Fibroblast of the aortic adventitia (primary cell): ENCODE measurements around the gene ALG8. TPM values are rescaled to one million over a fixed set of nuclear protein-coding genes. Genes with fewer than 3 reads are reported as not detected.

Experiments
- DNase-seq: peaks from one replicate; pipeline ENCODE4 v3.0.0-alpha.2; 2010; ENCODE audit warnings: low read depth
- H3K4me3 ChIP-seq: 2 replicates; pipeline ENCODE4 v1.5.1; 2011; ENCODE audit warnings: low read depth, mild to moderate bottlenecking, control low read depth, low read length, moderate library complexity
- CTCF ChIP-seq: IDR thresholded peaks from 2 replicates; pipeline ENCODE4 v1.5.1; 2011; ENCODE audit warnings: mild to moderate bottlenecking, low read length, control low read depth, inconsistent platforms; ENCODE audit not compliant: insufficient read depth
- total RNA-seq: library from RNA; depleted of rRNA; stranded (reverse); fragments of >200 nt; gene quantifications from 2 replicates; pipeline ENCODE4 v1.2.3, GENCODE V29; 2012; ENCODE audit warnings: low replicate concordance

The ALG8 gene
- total RNA-seq, 1 donor: 56.6 TPM

- DNase-seq: no peak
- TF ChIP-seq CTCF: no peak
- H3K4me3 ChIP-seq: no peak overlapping the region
These were observed 7.5 kb downstream of the ALG8 start for GRCh38 chr11:78131956-78132355.

- no peak overlapping the region for H3K4me3 ChIP-seq
- TF ChIP-seq CTCF: no peak
- DNase-seq: no peak
These were observed 12.0 kb downstream of the ALG8 start for GRCh38 chr11:78127403-78127802.

GRCh38 chr11:78112582-78113275, 26.7 kb downstream of the ALG8 start:
- no peak overlapping the region for H3K4me3 ChIP-seq
- TF ChIP-seq CTCF: no peak
- DNase-seq: no peak

- no peak for DNase-seq
- no peak overlapping the region for H3K4me3 ChIP-seq
- no peak for TF ChIP-seq CTCF
These were observed 28.1 kb downstream of the ALG8 start for GRCh38 chr11:78111298-78111697.

GRCh38 chr11:78110830-78111229, 28.6 kb downstream of the ALG8 start:
- TF ChIP-seq CTCF: no peak
- peak; percentile 8 for DNase-seq
- H3K4me3 ChIP-seq: no peak overlapping the region

- no peak for TF ChIP-seq CTCF
- H3K4me3 ChIP-seq: no peak overlapping the region
- DNase-seq: no peak
These were observed 29.1 kb downstream of the ALG8 start for GRCh38 chr11:78110351-78110750.
